ENCODE data around the gene GFPT2.

The GFPT2 gene

DNA sequence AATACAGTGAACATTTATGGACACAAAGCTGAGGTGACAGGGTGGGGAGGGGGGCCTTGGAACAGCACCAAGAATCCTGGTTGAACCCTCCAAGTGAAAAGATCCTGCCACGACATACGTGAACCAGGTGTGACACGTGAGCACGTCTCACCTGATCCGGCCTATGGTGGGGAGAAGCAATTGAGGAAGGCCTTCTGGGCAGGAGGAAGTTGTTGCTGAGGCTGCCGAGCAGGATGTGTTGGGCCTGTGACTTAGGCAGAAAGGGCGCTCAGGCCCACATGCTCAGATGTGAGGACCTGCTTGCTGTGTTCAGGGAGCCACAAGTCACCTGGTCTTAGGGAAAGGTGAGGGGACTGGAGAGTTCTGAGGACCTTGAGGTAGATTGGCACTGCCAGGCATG is 58.7 kb downstream of the GFPT2 start:
- Histone ChIP-seq H3K27ac (ENCODE audit: low read length) (no peak overlapping the region), H3K9ac (ENCODE audit: low read length) (no peak overlapping the region)

DNA sequence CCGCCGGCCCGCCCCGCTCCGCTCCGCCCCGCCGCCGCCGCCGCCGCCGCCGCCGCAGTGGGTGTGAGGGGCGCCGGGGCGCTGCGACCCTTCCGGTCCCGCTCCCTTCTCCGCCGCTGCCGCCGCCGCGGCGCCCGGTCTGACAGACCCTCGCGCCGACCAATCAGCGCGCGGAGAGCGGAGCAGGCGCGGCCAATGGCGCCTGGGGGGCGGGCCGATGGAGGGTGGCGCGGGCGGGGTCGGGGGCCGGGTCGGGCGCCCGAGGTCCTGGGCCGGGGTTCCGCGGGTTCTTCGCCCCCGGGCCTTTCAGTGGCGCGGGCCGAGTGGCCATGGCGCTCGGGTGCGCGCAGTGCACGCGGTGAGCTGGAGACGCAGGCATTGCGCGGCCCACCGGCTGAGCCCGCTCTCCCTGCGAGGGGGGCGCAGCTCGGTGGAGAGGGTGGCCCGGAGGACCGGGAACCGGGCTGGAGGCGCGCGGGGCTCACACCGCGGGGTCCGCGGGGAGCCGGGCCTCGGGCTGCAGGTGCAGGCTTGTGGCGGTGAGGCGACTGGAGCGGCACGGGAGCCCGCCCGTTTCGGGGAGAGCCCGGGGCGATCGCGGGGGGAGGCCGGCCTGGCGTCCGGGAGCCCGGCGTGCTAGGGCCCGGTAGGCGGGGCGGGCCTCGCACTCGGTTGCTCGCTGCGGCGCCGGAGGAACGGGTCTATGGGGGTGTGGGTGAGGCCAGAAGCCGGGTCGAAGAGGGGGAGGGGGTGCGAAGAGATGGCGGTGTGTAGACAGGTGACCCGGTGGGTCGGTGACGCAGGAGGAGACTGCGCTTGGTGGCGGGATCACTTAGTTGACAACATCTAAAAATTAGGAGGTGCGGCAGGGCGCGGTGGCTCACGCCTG is 60.9 kb downstream of the GFPT2 start, which contains the start of gene MAPK9:
TSS of gene MAPK9 (minus strand) at position 141 of the 889 bp plus-strand sequence. CDS start 11,522 bp downstream, outside the sequence.
- Histone ChIP-seq H3K4me3 (ENCODE audit: low read length) (peak within 1 kb of the TSS; percentile 79), H3K27me3 (ENCODE audit: control insufficient read depth, insufficient read depth, low read length) (no peaks in the 10 kb centered on the region), H3K9me3 (ENCODE audit: control insufficient read depth, low read depth, low read length) (no peaks in the 10 kb centered on the region), H3K9ac (ENCODE audit: low read length) (peak within 1 kb of the TSS; percentile 68), H3K27ac (ENCODE audit: low read length) (no peak within 1 kb of the TSS), H3K36me3 (ENCODE audit: control insufficient read depth, low read depth, low read length) (no peaks in the 10 kb centered on the region), H3K4me1 (ENCODE audit: control insufficient read depth, low read depth, low read length) (peaks cover 6% of the 10 kb centered on the region)

More for the DNA sequence above, 58.7 kb downstream of the GFPT2 start:
- no peaks in the 10 kb centered on the region for H3K9me3 ChIP-seq (ENCODE audit: control insufficient read depth, low read depth, low read length)
- H3K4me1 ChIP-seq (ENCODE audit: control insufficient read depth, low read depth, low read length) = peaks cover 6% of the 10 kb centered on the region
- no peak overlapping the region for H3K4me3 ChIP-seq (ENCODE audit: low read length)
- H3K36me3 ChIP-seq (ENCODE audit: control insufficient read depth, low read depth, low read length) = no peaks in the 10 kb centered on the region
- H3K27me3 ChIP-seq (ENCODE audit: control insufficient read depth, insufficient read depth, low read length) = no peaks in the 10 kb centered on the region

DNA sequence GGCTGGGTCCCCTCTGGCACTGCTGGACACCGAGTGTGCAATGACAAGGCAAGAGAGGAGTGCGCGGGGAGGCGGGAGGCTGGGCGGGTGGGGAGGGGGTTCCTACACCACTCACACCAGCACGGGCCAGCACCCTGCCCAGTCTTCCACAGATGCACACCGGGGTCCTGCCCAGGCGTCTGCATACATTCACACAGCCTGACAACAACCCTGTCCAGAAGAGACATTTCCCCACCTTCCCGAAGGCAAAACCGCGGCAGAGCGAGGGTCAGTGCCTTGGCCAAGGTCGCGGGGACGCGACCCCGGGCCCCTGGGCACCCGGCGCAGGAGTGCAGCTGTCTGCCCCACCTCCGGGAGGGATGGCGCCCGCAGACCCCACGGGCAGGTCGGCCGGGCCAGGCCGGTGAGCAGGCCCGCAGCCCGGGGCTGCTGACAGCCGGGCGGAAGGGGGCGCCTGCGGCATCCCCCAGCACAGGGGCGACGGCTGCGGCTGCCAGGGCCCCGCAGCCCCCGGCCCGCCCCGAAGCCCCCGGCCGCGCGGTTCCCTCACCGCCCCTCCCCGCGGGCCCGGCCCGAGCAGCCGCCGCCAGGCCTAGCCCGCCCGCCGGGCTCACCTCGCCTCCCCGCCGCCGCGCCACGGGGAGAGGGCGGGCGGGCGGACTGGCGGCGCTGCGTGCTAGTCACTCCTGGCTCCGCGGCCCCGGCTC is 61.7 kb downstream of the GFPT2 start:
- H3K4me3 ChIP-seq (ENCODE audit: low read length) = peak overlapping the region; percentile 79
- peak overlapping the region; percentile 15 for H3K9ac ChIP-seq (ENCODE audit: low read length)
- H3K4me1 ChIP-seq (ENCODE audit: control insufficient read depth, low read depth, low read length) = peaks cover 6% of the 10 kb centered on the region
- H3K27ac ChIP-seq (ENCODE audit: low read length) = no peak overlapping the region
- peaks cover 3% of the 10 kb centered on the region for H3K36me3 ChIP-seq (ENCODE audit: control insufficient read depth, low read depth, low read length)
- H3K9me3 ChIP-seq (ENCODE audit: control insufficient read depth, low read depth, low read length) = no peaks in the 10 kb centered on the region
- H3K27me3 ChIP-seq (ENCODE audit: control insufficient read depth, insufficient read depth, low read length) = no peaks in the 10 kb centered on the region

DNA sequence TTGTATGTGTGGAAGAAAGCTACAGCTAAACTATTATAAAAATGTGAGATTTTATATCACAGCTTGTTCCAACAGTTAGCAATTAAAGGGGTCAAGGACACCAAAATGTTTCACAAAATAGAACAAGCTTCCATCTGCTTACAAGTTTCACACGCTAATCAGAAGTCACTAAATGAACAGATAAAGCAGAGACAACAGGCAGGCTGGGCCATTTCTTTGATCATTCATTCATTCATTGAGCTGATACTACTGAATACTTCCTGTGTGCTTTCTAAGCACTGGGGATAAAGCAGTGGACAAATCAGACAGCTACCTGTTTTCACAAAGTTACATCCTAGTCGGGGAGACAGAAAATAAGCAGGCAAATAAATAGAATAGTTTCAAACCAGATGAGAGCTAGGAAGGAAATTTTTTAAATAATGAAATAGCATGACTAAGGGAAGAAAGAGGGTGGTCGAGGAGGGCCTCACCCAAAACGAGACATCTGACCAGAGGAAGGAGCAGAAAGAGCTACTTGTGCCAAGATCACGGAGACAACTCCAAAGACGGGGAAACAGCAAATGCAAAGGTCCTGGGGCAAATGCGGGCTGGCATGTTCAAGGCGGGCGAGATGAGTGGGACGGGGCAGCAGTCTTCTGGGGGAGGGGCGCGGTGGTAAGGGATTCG is 62.4 kb downstream of the GFPT2 start:
- peaks cover 6% of the 10 kb centered on the region for H3K4me1 ChIP-seq (ENCODE audit: control insufficient read depth, low read depth, low read length)
- no peaks in the 10 kb centered on the region for H3K27me3 ChIP-seq (ENCODE audit: control insufficient read depth, insufficient read depth, low read length)
- H3K27ac ChIP-seq (ENCODE audit: low read length) = no peak overlapping the region
- H3K4me3 ChIP-seq (ENCODE audit: low read length) = peak overlapping the region; percentile 79
- no peaks in the 10 kb centered on the region for H3K9me3 ChIP-seq (ENCODE audit: control insufficient read depth, low read depth, low read length)
- peaks cover 3% of the 10 kb centered on the region for H3K36me3 ChIP-seq (ENCODE audit: control insufficient read depth, low read depth, low read length)
- no peak overlapping the region for H3K9ac ChIP-seq (ENCODE audit: low read length)

DNA sequence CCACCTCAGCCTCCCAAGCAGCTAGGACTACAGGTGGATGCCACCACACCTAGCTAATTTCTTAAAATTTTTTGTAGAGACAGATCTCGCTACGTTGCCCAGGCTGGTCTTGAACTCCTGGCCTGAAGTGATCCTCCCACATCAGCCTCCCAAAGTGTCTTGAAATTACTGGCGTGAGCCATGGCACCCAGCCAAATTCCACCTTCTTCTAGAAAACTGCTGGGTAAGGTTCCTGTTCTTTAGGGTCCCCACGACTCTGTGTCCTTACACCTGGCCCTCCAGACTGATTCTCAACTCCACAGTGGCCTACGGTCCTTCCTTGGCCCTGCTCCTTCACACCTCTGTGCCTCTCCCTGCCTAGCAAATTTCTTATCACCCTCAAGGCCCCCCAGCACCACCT is 63.2 kb downstream of the GFPT2 start:
- peaks cover 6% of the 10 kb centered on the region for H3K4me1 ChIP-seq (ENCODE audit: control insufficient read depth, low read depth, low read length)
- H3K36me3 ChIP-seq (ENCODE audit: control insufficient read depth, low read depth, low read length) = peaks cover 3% of the 10 kb centered on the region
- no peaks in the 10 kb centered on the region for H3K27me3 ChIP-seq (ENCODE audit: control insufficient read depth, insufficient read depth, low read length)
- H3K4me3 ChIP-seq (ENCODE audit: low read length) = no peak overlapping the region
- H3K9me3 ChIP-seq (ENCODE audit: control insufficient read depth, low read depth, low read length) = no peaks in the 10 kb centered on the region
- H3K9ac ChIP-seq (ENCODE audit: low read length) = no peak overlapping the region
- H3K27ac ChIP-seq (ENCODE audit: low read length) = no peak overlapping the region

DNA sequence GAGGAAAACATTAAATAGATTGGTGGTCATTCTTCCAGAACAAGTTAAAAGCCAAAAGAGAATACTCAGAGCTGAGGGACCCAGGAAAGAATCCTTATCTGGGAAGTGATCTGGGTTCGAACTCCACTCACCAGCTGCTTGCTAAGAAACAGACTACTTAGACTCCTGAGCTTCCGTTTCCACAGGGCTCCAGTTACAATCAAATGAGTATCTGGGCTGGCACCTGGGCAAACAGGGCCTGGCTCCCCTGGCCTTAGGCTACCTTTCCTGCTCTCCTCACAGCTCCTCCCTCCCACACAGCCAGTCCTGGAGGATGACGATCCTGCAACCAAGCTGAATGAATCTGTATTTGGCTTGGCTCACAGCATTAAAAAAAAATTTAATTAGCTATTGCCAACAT is 63.7 kb downstream of the GFPT2 start:
- Histone ChIP-seq H3K9me3 (ENCODE audit: control insufficient read depth, low read depth, low read length) (no peaks in the 10 kb centered on the region), H3K27me3 (ENCODE audit: control insufficient read depth, insufficient read depth, low read length) (no peaks in the 10 kb centered on the region), H3K9ac (ENCODE audit: low read length) (no peak overlapping the region), H3K4me3 (ENCODE audit: low read length) (no peak overlapping the region), H3K4me1 (ENCODE audit: control insufficient read depth, low read depth, low read length) (peaks cover 6% of the 10 kb centered on the region), H3K27ac (ENCODE audit: low read length) (no peak overlapping the region), H3K36me3 (ENCODE audit: control insufficient read depth, low read depth, low read length) (peaks cover 3% of the 10 kb centered on the region)

DNA sequence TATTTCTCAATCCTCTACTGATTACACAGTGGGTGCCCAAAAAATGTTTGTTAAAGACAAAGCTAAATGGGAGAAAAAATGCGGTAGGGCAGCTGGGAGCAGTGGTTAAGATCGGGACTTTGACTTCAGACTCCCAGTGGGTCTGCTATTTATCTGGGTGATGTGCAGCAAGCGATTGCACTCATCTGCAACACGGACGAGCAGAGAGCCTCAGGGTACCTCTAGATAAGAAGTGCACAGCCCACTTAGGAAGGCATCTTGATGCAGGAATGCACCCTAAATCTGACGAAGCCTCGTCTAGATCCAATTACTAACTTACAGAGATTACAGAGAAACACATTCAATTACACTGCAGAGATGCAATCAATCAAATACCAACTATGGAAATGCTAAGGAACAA is 65.3 kb downstream of the GFPT2 start:
- no peak overlapping the region for H3K4me3 ChIP-seq (ENCODE audit: low read length)
- H3K27me3 ChIP-seq (ENCODE audit: control insufficient read depth, insufficient read depth, low read length) = no peaks in the 10 kb centered on the region
- peaks cover 3% of the 10 kb centered on the region for H3K4me1 ChIP-seq (ENCODE audit: control insufficient read depth, low read depth, low read length)
- no peak overlapping the region for H3K27ac ChIP-seq (ENCODE audit: low read length)
- H3K9me3 ChIP-seq (ENCODE audit: control insufficient read depth, low read depth, low read length) = no peaks in the 10 kb centered on the region
- H3K9ac ChIP-seq (ENCODE audit: low read length) = no peak overlapping the region
- peaks cover 7% of the 10 kb centered on the region for H3K36me3 ChIP-seq (ENCODE audit: control insufficient read depth, low read depth, low read length)

DNA sequence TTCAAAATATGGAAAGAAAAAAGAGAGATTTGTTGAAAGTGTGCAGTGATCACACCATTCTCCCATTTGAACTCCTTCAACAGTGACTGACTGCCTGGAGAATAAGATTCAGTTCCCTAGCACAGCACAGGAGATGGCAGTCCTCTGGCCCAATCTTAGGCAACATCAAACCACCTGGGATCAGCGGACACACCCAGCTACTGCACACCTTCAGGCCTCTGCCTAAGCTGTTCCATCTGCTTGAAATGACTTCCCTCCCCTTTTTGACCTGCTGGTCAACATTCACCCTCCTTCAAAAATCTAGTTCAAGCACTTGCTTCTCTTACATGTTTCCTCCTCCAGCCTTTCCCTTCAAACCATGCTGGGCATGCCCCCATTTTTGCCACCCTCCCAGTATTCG is 65.7 kb downstream of the GFPT2 start:
- no peak overlapping the region for H3K4me3 ChIP-seq (ENCODE audit: low read length)
- H3K9me3 ChIP-seq (ENCODE audit: control insufficient read depth, low read depth, low read length) = no peaks in the 10 kb centered on the region
- no peak overlapping the region for H3K9ac ChIP-seq (ENCODE audit: low read length)
- H3K36me3 ChIP-seq (ENCODE audit: control insufficient read depth, low read depth, low read length) = peaks cover 7% of the 10 kb centered on the region
- H3K27me3 ChIP-seq (ENCODE audit: control insufficient read depth, insufficient read depth, low read length) = no peaks in the 10 kb centered on the region
- H3K27ac ChIP-seq (ENCODE audit: low read length) = no peak overlapping the region
- H3K4me1 ChIP-seq (ENCODE audit: control insufficient read depth, low read depth, low read length) = peaks cover 3% of the 10 kb centered on the region

DNA sequence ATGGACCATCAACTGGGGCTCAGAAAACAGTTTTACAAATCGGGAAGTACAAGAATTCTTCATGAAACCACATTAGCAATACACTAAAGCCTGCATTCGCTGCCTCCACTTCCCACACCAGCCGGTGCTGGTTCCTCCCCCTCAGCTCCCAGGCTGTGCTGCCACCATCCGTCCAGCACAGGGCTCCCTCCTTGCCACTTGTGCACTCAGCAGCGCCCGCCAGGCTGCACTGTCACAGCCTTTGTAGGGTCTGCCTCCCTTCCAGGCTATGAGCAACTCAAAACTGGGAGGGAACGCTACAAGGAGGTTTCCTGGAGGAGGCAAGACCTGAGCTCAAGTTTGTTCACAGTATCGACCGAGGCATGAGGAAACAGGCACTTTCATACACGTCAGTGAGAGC is 69.0 kb downstream of the GFPT2 start:
- Histone ChIP-seq H3K36me3 (ENCODE audit: control insufficient read depth, low read depth, low read length) (peaks cover 14% of the 10 kb centered on the region), H3K9ac (ENCODE audit: low read length) (no peak overlapping the region)

DNA sequence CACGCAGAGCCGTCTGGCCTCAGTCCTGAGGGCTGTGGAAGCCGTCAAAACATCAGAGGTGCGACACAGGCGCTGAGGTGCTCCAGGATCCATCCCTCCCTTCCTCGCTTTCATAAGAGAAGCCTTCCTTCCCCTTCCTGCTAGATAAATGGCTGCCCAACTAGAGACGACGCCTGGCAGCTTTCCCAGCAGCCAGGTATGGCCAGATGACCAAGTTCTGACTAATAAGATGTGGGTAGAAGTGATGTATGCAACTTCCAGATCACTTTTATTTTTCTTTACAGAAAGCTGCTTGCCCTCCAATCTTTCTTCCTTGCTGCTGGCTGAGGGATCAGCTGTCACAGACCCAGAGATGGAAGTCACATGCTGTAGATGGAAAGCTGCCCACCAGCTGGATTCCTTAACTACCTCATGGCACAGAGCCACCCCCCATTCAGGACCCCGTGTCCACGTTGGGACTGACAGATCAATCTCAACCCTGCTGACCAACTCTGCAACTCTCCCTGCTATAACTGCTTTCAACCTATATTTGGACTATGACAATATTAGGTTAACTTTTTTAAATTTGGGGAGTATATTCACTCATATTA is 70.0 kb downstream of the GFPT2 start:
- Histone ChIP-seq H3K4me1 (ENCODE audit: control insufficient read depth, low read depth, low read length) (no peaks in the 10 kb centered on the region), H3K27me3 (ENCODE audit: control insufficient read depth, insufficient read depth, low read length) (no peaks in the 10 kb centered on the region), H3K36me3 (ENCODE audit: control insufficient read depth, low read depth, low read length) (peaks cover 15% of the 10 kb centered on the region), H3K9me3 (ENCODE audit: control insufficient read depth, low read depth, low read length) (no peaks in the 10 kb centered on the region), H3K9ac (ENCODE audit: low read length) (no peak overlapping the region), H3K4me3 (ENCODE audit: low read length) (no peak overlapping the region), H3K27ac (ENCODE audit: low read length) (no peak overlapping the region)

More for the DNA sequence above, 69.0 kb downstream of the GFPT2 start:
- no peak overlapping the region for H3K4me3 ChIP-seq (ENCODE audit: low read length)
- H3K27me3 ChIP-seq (ENCODE audit: control insufficient read depth, insufficient read depth, low read length) = no peaks in the 10 kb centered on the region
- no peaks in the 10 kb centered on the region for H3K4me1 ChIP-seq (ENCODE audit: control insufficient read depth, low read depth, low read length)
- H3K9me3 ChIP-seq (ENCODE audit: control insufficient read depth, low read depth, low read length) = no peaks in the 10 kb centered on the region
- H3K27ac ChIP-seq (ENCODE audit: low read length) = no peak overlapping the region

DNA sequence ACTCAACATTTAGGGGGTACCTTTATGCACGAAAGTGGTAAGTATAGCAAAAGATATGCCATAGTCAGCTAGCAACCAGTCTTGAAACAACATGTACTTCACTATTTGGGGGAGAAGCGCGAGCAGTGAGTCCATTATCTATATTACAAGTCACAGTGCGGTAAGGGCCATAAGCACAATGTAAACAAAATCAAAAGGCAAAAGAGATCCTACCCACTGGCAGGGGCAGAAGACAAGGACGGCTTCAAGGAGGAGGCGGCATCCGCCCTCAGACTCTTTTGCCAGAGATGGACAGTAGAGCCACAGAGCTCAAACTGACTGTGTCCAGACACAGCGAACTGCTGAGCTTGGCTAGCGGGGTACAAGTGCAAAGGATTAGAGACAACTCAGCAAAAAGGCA is 70.9 kb downstream of the GFPT2 start:
- Histone ChIP-seq H3K27ac (ENCODE audit: low read length) (no peak overlapping the region), H3K4me3 (ENCODE audit: low read length) (no peak overlapping the region), H3K9ac (ENCODE audit: low read length) (no peak overlapping the region), H3K27me3 (ENCODE audit: control insufficient read depth, insufficient read depth, low read length) (no peaks in the 10 kb centered on the region), H3K4me1 (ENCODE audit: control insufficient read depth, low read depth, low read length) (no peaks in the 10 kb centered on the region), H3K36me3 (ENCODE audit: control insufficient read depth, low read depth, low read length) (peaks cover 19% of the 10 kb centered on the region), H3K9me3 (ENCODE audit: control insufficient read depth, low read depth, low read length) (no peaks in the 10 kb centered on the region)
